GM21526 (cell line): Measurements from ENCODE around the gene RBM4.
A peak's percentile ranks its signal among the peaks of the same experiment; 100 is the strongest.
"Not testable (repeated sequence)": the region's sequence is repeated elsewhere in the genome, so short reads cannot be mapped to it uniquely, and the experiment has no call there.

ENCODE experiments used
- ATAC-seq: cut with Tn5 transposase; IDR thresholded peaks from one replicate; pipeline ENCODE4 v1.9.1; 2021; ENCODE audit warnings: moderate library complexity; ENCODE audit not compliant: unreplicated experiment, low FRiP score

RBM4 gene, protein sequence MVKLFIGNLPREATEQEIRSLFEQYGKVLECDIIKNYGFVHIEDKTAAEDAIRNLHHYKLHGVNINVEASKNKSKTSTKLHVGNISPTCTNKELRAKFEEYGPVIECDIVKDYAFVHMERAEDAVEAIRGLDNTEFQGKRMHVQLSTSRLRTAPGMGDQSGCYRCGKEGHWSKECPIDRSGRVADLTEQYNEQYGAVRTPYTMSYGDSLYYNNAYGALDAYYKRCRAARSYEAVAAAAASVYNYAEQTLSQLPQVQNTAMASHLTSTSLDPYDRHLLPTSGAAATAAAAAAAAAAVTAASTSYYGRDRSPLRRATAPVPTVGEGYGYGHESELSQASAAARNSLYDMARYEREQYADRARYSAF

DNA sequence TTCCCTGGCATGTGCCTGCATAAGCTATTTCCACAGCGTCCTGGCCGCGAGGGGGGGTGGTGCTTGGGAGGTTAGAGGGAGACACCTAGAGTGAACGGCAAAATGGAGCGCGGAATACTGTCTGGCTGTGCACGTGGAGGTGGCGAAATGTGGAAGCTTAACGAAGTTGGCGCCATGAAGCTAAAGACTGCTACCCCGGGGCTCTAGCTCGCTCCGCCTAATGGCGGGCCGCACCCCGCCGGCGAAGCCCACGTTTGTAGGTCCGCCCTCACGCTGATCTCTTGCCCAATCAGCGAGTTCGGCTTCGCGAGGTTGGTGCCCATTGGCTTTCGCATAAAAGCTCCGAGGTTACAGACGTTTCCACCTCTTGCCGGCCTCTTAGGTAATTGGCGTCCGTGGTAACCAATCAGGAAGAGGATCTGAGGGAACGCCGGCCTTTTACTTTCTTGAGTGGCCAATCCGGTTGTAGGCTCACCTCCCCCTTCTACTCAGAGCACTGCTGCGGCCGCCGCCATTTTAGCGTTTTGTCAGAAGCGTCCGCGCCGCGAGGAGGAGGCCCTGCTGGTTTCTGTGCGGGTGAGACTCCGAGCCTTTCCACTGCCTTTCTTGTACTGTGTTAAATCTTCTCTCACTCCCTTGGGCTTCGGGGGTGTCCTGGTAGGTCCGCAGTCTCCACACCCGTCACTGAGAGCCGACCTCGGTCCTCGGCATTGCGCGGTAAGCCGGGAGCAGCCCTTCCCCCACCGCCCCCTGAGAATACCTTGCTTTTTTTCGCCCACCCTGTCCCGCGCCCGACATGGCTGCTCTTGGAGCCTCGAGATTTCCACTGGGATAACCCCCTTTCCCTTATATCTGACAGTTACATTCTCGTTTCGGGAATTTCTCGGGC lies at the start of gene RBM4:
RBM4 (plus strand) TSS at position 527 of the 889 bp plus-strand sequence. CDS start 1,009 bp downstream, outside the sequence.
- peak; percentile 87 for ATAC-seq

DNA sequence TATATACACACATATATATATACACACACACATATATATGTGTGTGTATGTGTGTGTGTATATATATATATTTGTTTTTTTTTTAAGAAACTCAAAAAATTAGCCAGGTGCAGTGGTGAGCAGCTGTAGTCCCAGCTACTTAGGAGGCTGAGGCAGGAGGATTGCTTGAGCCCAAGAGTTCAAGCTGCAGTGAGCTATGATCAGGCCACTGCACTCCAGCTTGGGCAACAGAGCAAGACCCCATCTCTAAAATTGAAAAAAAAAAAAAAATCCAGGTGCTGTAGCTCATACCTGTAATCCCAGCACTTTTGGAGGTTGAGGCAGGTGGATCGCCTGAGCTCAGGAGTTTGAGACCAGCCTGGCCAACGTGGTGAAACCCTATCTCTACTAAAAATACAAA lies 49.2 kb upstream of the RBM4 start:
- ATAC-seq, result not testable (repeated sequence)

DNA sequence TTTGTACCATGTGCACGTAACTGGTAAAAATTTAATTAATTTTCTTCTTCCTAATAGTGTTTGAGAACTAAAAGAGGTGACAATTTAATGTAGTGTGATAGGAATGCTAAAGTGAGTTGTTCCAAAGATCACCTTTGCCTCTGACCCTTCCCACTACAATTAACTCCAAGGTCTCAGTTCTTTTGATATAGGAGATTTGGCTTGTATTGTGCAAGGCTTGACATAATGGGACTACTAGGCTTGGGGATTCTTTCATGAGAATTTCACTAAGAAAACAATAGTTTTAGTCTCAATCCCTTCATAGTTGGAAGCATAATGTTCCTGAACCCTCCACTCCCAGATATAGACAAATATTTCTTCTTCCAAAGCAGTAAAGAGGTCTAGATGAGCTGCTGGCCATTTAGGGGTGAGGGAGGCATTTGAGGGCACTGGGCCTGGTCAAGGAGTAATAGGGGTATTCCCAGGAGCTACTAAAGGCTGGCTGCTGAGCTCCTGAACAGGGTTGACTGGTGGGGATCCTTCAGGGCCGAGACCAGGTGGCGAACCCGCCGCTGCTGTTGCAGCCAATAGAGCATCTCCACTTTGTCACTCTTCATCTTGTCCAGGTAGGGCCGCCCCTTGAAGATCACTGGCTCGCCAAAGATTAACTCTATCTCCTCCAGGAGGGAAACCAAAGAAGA lies 48.4 kb upstream of the RBM4 start:
- no peak for ATAC-seq

DNA sequence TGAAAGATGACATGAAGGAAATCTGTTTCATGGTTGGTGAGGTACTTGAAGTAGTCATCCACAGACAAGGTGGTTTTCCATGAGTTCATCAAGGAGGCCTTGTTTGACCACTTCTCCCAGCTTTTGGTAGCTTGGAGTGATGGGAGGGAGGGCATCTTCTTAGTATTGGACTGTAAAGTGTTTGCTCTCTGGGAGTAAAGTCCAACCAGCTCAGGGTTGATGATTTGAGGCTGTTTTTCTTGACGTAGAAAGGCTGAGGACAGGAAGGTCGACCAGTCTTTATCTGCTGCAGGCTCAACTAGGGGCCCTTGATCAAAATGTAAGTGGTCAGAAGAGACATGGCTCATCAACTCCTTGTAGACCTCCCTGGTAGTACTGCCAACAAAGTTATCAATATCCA lies 47.3 kb upstream of the RBM4 start:
- ATAC-seq, result no peak

DNA sequence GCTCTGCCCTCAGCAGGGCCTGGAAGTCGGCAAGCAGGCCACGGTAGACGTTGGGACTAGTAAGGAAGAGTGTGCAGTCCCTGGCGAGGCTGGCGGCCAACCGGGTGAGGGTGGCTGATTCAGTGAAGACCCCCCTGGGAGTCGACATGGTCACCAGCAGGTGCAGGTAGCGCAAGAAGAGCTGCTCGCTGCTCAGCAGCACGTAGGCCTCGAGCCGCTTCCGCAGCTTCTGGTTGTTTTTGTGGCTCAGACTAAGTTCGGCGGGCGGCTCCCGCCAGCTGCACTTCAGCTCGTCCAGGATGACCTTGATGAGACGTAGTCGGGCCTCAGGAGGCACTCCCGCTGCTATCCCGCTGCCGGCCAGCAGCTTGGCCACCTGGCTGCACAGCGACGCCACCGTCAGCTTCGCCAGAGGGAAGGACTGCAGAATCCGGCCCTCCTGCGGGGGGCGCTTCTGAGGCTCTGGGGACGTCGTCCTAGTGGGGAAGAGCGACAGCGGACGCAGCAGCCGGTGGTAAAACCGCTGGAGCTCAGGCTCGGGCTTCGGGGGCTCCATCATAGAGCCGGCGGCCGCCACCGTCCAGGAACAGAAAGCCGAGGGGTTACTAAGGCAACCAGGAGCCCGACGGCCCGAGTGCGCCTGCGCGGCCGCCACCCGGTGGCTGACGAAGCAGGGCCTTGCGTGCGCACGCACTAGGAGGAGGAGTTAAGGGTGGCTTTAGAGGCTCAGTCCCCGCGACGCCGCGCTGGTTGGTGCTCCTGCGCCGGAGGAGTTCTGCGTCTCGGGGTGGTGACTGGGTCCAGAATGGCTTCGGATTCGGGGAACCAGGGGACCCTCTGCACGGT lies 45.8 kb upstream of the RBM4 start, which contains the start of the genes CCDC87 and CCS:
CCDC87 (minus strand) TSS at position 607 of the 846 bp plus-strand sequence; CDS start at position 559, 48 bp downstream.
CCS (plus strand) TSS at position 729 of the 846 bp plus-strand sequence; CDS start at position 806, 77 bp downstream.
- ATAC-seq, result peak; percentile 83

DNA sequence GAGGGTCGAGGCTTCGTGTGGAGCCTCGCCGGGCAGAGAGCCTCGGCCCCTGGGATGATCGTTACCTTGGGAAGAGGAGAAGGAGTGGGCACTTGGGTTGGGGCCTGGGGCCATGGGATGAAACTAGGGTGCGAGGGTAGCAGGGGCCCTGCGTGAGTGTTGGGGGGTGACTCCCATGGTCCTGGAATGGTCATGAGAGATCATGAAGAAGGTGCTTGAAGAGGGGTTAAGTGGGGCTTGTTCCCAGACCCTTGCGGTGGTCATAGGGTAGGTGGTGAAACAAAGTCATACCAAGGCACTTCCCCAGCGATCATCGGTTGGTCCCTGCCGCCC lies 45.2 kb upstream of the RBM4 start:
- ATAC-seq, result peak; percentile 25

DNA sequence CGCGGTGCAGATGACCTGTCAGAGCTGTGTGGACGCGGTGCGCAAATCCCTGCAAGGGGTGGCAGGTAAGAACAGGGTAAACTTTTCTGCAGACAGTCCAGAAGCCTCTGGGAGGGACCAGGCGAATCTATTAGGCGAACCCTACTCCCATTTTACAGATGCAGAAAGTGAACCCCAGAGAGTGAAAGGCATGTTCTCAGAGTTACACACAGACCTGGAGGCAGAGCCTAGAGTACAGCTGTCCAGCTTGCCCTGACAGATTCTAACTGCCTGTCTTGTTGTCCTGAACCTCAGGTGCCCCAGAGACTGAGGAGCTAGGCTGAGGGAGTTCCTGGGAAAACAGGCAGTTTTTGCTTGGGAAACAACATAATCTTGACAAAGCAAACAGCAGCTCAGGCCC lies 44.9 kb upstream of the RBM4 start:
- ATAC-seq, result no peak

DNA sequence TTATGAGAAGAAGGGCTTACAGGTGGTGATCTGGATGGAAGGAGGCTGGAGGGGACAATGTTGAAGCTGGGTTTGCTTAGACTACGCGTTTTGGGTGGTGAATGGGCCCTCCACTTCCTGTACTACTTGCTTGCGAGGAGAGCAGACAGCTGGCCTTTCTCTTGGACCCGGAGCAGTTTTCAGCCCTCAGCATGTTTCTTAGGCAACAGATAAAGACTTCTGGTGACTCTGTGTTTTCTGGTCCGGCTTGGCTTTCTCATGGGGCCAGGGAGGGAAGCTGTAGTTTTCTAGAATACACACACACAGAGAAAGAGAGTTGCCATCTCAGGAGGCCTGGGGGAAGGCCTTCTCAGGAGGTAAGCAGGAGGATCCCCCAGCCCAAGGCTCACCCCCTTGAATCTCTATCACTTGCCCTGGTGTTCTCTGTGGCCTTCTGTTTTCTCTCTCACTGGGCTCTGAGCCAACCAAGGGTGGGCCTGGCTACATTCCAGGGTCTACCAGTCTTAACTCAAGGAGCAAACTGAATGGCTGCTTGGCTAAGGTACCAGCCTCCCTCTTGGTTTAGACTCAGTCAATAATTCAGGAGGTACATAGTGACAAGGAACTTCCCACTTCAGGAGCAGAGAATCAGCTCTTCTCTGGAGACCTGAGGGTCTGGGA lies 43.1 kb upstream of the RBM4 start:
- ATAC-seq, result no peak

DNA sequence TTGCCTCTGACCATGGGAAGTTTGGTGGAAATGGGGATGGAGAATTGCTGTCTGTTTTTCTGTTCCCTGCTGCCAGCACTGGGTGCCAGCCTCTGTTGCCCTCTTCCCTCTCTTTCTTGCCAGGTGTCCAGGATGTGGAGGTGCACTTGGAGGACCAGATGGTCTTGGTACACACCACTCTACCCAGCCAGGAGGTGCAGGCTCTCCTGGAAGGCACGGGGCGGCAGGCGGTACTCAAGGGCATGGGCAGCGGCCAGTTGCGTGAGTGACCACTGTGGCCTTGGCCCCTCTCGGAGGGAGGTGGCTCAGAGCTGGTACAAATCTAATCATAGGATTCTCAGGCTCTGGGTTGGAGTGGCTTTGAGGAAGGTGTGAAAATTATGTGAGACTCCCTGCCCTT lies 39.5 kb upstream of the RBM4 start:
- no peak for ATAC-seq

DNA sequence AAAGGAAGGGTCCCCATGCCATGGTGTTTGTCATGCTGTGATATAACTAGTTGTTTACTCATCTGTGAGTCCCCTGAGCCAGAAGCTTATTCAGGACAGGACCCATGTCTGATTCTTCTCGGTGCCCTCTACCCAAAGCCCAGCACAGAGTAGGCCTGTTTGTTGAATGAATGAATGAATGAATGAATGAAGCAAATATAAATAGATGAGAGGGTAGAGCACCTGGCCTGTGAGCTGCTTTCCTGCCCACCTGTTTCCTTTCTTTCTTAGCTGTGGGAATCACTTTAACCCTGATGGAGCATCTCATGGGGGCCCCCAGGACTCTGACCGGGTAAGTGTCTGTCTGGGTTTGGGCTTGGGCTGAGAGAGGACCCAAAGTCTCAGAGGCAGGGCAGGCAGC lies 38.3 kb upstream of the RBM4 start:
- no peak for ATAC-seq

DNA sequence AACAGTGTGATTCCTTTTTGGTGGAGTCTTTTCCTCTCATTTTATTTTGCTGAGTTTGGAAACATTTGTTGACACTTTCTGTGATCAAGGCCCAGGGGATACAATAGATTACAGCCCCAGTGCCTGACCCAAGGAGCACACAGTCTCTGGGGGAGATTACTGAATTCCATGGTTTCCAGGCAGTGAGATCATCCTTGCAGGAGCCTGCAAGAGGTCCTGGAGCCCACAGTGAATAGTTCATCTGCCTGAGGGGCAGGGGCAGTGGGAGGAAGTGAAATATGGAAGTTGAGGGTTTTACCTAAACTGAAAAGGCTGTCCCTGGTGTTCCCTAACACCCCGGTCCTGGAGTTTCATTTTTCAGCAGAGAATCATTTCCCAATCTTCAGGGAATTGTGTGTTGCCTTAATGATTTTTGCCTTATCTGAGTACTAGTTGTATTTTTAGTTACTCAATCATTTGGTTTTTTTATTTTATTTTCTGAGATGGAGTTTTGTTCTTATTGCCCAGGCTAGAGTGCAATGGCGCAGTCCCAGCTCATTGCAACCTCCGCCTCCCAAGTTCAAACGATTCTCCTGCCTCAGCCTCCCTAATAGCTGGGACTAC lies 37.8 kb upstream of the RBM4 start:
- no peak for ATAC-seq

DNA sequence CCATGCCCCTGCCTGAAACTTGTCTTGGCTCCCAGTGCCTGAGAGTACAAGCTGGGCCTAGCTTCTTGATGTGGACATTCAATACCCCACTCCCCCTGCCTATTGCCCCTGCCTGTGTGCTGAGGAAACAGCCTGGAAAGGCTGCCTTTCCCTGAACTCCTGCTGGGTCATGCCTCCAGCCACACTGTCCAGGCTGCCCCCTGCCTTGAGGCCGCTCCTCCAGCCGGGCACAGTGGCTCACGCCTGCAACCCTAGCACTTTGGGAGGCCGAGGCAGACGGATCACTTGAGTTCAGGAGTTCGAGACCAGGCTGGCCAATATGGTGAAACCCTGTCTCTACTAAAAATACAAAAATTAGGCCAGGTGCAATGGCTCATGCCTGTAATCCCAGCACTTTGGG lies 35.4 kb upstream of the RBM4 start:
- no peak for ATAC-seq

DNA sequence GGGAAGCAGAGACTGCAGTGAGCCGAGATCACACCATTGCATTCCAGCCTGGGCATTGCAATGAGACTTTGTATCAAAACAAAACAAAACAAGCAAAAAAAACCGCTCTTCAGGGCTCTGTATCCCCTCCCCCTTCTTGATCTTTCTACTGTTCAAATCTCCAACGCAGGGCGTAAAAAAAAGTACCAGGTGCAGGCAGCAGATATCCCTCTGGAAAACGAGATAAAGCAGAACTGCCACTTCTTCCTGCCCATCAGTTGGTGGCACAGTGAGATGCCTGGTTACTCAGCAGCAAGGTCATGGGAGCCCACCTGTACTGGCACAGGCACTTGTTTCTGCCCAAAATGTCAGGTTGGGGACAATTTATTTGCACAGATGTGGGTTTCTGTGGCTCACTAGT lies 34.3 kb upstream of the RBM4 start:
- ATAC-seq, result no peak

DNA sequence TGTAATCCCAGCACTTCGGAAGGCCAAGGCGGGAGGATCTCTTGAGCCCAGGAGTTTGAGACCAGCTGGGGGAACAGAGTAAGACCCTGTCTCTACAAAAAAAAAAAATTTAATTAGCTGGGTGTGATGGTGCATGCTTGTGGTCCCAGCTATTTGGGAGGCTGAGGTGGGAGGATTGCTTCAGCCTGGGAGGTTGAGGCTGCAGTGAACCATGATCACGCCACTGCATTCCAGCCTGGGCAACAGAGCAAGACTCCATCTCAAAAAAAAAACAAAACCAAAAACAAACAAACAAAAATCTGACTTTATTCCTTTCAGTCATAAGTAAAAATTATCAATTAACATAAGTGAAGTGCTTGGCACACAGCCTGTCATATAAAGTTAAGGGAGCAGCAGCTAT lies 31.9 kb upstream of the RBM4 start:
- ATAC-seq, result not testable (repeated sequence)

DNA sequence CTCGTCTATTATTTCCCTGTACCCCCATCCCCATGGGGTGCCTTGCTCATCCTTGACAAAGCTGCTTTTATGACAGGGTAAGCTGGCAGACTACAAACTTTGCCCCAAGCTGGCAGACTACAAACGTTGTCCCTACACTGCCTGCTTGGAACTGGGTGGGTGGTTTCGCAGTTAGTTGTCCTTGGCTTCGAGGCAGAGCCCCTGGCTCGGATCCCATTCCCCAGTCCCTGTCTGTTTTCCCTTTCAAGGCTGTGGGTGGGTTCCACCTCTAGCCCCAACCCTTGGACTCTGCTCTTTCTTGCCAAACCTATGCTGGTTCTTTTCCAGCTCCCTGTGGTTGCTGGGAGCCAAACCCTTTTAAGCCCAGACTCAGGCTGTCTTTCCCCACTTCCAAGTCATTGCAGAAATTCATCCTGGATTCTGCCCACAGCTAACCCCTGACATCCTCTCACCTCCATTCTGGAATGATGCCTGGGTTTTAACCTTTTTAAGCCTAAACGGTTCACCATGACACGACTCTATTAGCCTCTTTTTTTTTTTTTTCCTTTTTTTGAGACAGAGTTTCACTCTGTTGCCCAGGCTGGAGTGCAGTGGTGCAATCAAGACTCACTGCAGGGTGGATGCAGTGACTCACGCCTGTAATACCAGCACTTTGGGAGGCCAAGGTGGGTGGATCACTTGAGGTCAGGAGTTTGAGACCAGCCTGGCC lies 31.2 kb upstream of the RBM4 start:
- no peak for ATAC-seq

DNA sequence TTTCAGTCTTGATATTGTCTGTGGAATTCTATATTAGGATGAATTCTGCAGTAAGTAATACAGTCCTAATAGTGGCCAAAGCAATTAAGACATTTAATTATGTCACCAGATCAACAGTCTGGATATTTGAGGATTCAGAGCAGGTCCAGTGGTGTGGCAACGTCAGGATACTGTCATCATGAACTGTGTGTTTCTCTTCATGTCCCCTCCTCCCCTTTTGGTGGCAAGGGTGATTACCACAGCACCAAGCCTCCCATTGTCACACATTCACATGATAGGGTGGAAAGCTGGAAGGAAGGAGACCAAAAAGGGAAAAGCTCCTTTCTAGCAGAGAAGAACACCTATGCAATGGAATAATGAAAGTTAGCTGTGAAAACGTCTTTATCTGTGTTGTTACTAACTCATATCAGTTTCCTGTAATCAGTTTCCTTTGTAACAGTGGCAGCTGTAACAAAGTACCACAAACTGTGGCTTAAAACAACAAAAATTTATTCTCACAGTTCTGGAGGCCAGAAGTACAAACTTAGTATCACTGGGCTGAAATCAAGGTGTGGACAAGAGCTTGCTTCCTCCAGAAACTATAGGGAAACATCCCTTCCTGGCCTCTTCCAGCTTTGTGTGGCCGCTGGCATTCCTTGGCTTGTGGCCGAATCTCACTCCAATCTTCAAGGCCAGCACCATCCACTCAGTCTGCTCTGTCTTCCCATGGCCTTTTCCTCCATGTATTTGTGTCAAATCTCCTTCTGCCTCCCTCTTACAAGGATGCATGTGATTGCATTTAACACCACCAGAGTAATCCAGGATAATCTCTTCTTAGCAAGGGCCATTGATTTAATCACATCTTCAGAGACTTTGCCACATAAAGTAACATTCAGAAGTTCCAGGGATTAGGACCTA lies 28.5 kb upstream of the RBM4 start:
- no peak for ATAC-seq

DNA sequence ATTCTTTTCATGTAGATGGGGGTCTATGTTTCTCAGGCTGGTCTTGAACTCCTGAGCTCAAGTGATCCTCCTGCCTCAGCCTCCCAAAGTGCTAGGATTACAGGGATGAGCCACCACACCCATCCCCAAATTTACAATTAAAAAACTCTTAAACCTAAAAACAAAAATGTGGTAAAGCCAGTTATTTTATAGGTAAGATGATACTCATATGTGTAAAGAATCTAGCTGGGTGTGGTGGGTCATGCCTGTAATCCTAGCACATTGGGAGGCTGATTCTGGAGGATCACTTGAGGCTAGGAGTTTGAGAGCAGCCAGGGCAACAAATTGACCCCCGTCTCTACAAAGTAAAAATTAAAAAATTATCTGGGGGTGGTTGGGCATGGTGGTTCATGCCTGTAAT lies 26.0 kb upstream of the RBM4 start:
- ATAC-seq, result no peak

DNA sequence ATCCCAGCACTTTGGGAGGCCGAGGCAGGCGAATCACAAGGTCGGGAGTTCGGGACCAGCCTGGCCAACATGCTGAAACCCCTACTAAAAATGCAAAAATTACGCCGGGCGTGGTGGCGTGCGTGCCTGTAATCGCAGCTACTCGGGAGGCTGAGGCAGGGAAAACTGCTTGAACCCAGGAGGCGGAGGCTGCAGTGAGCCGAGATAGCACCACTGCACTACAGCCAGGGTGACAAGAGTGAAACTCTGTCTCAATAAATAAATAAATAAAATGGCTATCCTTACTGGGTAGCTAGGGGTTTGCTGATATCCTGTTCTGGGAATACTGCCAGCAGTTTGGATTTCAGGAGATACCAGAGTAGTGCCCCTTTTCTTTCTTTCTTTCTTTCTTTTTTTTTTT lies 24.4 kb upstream of the RBM4 start:
- no peak for ATAC-seq
